Measurements from ENCODE around the gene OVCH1. TPM values are rescaled to one million over a fixed set of nuclear protein-coding genes. Genes with fewer than 3 reads are reported as not detected.

The OVCH1 gene
- total RNA-seq, 4 donors from 2014 or later: 0.40 TPM; not detected in 3

GRCh38 chr12:29543036-29543435 is 45.5 kb upstream of the OVCH1 start:
- TF ChIP-seq CTCF (IDR thresholded peaks at IDR 0.05) (no peak), POLR2A (IDR thresholded peaks at IDR 0.05) (no peak)
- peaks cover 0 to 3% of the 10 kb centered on the region in 2 donors for H3K27me3 ChIP-seq
- no peak overlapping the region for H3K4me3 ChIP-seq
- DNase-seq: no peak
- no peaks in the 10 kb centered on the region for H3K9me3 ChIP-seq
- H3K36me3 ChIP-seq: no peaks in the 10 kb centered on the region
- peaks cover 0 to 4% (median 0%) of the 10 kb centered on the region in 4 donors for H3K4me1 ChIP-seq
- peak overlapping the region in 1 of 4 donors; percentile 15 for H3K27ac ChIP-seq

GRCh38 chr12:29537298-29537697 is 39.8 kb upstream of the OVCH1 start:
- no peak overlapping the region for H3K27ac ChIP-seq
- no peak for DNase-seq
- TF ChIP-seq CTCF (IDR thresholded peaks at IDR 0.05) (no peak), POLR2A (IDR thresholded peaks at IDR 0.05) (no peak)

GRCh38 chr12:29534935-29535334 is 37.4 kb upstream of the OVCH1 start:
- H3K4me3 ChIP-seq: no peak overlapping the region
- H3K36me3 ChIP-seq: no peaks in the 10 kb centered on the region
- H3K27ac ChIP-seq: no peak overlapping the region
- H3K4me1 ChIP-seq: no peaks in the 10 kb centered on the region
- peaks cover 0 to 3% of the 10 kb centered on the region in 2 donors for H3K27me3 ChIP-seq
- no peaks in the 10 kb centered on the region for H3K9me3 ChIP-seq
- TF ChIP-seq POLR2A (IDR thresholded peaks at IDR 0.05) (no peak), CTCF (IDR thresholded peaks at IDR 0.05) (no peak)
- DNase-seq: no peak

More at GRCh38 chr12:29537298-29537697, 39.8 kb upstream of the OVCH1 start:
- Histone ChIP-seq H3K36me3 (no peaks in the 10 kb centered on the region), H3K4me1 (no peaks in the 10 kb centered on the region), H3K4me3 (no peak overlapping the region), H3K9me3 (no peaks in the 10 kb centered on the region), H3K27me3 (peaks cover 0 to 3% of the 10 kb centered on the region in 2 donors)

GRCh38 chr12:29533815-29534489 is 36.5 kb upstream of the OVCH1 start:
- H3K27me3 ChIP-seq: no peaks in the 10 kb centered on the region
- H3K4me3 ChIP-seq: no peak overlapping the region
- no peak overlapping the region for H3K27ac ChIP-seq
- H3K4me1 ChIP-seq: no peaks in the 10 kb centered on the region
- no peak for TF ChIP-seq CTCF (IDR thresholded peaks at IDR 0.05)
- no peak for TF ChIP-seq POLR2A (IDR thresholded peaks at IDR 0.05)
- H3K36me3 ChIP-seq: no peaks in the 10 kb centered on the region
- H3K9me3 ChIP-seq: no peaks in the 10 kb centered on the region
- no peak for DNase-seq

GRCh38 chr12:29531471-29531870 is 34.0 kb upstream of the OVCH1 start:
- Histone ChIP-seq H3K4me3 (no peak overlapping the region), H3K27me3 (no peaks in the 10 kb centered on the region), H3K9me3 (no peaks in the 10 kb centered on the region), H3K36me3 (no peaks in the 10 kb centered on the region), H3K4me1 (no peaks in the 10 kb centered on the region), H3K27ac (no peak overlapping the region)
- no peak for DNase-seq
- no peak for TF ChIP-seq POLR2A (IDR thresholded peaks at IDR 0.05)
- no peak for TF ChIP-seq CTCF (IDR thresholded peaks at IDR 0.05)
